ENCODE measurements around the gene DDX1. TPM values are rescaled to one million over a fixed set of nuclear protein-coding genes. Genes with fewer than 3 reads are reported as not detected.

DDX1 gene
- total RNA-seq, 1 experiment from 2014 or later = 154 TPM

DNA sequence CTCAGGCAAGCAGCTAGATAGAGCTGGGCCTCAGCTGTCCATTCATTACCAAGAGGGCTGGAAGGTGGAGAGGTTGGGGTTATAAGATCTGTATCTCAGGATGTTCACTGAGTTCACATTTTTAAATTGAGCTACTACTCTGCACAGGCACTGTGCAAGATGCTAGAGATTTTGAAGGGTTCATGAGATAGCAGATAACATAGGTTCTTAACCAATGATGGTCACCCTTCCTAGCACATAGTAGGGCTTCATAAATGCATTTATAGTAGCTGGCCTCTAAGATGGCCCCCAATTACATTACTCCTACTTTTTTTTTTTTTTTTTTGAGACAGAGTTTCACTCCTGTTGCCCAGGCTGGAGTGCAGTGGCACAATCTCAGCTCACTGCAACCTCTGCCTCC is 79.7 kb downstream of the DDX1 start:
- DNase-seq (ENCODE audit: low spot score) = no peak
- CTCF ChIA-PET = no interaction called here
- intact Hi-C loops (cut with micrococcal nuclease; ENCODE audit: unreplicated experiment) = no loop called here
- no peak overlapping the region for H3K4me3 ChIP-seq (ENCODE audit: low read depth, low read length, poor library complexity, severe bottlenecking)
- no peaks in the 10 kb centered on the region for H3K9me3 ChIP-seq (ENCODE audit: low read depth, low read length, poor library complexity, severe bottlenecking)
- BruUV-seq (replicated peaks) = no TSS peak
- no peak overlapping the region for H3K27ac ChIP-seq (ENCODE audit: low read depth, low read length, poor library complexity, severe bottlenecking)
- no peaks in the 10 kb centered on the region for H3K4me1 ChIP-seq (ENCODE audit: insufficient read depth, low read length, poor library complexity, severe bottlenecking)
- no peaks in the 10 kb centered on the region for H3K27me3 ChIP-seq (replicated peaks; ENCODE audit: insufficient read depth, low read depth, low read length, poor library complexity)
- H3K36me3 ChIP-seq (ENCODE audit: insufficient read depth, low read length, poor library complexity, severe bottlenecking) = no peaks in the 10 kb centered on the region
- POLR2A ChIA-PET (ENCODE audit: low non-redundant PET) = no interaction called here
- TF ChIP-seq, protein P1, sequence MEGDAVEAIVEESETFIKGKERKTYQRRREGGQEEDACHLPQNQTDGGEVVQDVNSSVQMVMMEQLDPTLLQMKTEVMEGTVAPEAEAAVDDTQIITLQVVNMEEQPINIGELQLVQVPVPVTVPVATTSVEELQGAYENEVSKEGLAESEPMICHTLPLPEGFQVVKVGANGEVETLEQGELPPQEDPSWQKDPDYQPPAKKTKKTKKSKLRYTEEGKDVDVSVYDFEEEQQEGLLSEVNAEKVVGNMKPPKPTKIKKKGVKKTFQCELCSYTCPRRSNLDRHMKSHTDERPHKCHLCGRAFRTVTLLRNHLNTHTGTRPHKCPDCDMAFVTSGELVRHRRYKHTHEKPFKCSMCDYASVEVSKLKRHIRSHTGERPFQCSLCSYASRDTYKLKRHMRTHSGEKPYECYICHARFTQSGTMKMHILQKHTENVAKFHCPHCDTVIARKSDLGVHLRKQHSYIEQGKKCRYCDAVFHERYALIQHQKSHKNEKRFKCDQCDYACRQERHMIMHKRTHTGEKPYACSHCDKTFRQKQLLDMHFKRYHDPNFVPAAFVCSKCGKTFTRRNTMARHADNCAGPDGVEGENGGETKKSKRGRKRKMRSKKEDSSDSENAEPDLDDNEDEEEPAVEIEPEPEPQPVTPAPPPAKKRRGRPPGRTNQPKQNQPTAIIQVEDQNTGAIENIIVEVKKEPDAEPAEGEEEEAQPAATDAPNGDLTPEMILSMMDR (conservative IDR thresholded peaks at IDR 0.05; ENCODE audit: low read depth, low read length) = no peak
- no peak for TF ChIP-seq EZH2 (IDR thresholded peaks at IDR 0.05; ENCODE audit: borderline replicate concordance, low read depth, low read length, poor library complexity, severe bottlenecking)

DNA sequence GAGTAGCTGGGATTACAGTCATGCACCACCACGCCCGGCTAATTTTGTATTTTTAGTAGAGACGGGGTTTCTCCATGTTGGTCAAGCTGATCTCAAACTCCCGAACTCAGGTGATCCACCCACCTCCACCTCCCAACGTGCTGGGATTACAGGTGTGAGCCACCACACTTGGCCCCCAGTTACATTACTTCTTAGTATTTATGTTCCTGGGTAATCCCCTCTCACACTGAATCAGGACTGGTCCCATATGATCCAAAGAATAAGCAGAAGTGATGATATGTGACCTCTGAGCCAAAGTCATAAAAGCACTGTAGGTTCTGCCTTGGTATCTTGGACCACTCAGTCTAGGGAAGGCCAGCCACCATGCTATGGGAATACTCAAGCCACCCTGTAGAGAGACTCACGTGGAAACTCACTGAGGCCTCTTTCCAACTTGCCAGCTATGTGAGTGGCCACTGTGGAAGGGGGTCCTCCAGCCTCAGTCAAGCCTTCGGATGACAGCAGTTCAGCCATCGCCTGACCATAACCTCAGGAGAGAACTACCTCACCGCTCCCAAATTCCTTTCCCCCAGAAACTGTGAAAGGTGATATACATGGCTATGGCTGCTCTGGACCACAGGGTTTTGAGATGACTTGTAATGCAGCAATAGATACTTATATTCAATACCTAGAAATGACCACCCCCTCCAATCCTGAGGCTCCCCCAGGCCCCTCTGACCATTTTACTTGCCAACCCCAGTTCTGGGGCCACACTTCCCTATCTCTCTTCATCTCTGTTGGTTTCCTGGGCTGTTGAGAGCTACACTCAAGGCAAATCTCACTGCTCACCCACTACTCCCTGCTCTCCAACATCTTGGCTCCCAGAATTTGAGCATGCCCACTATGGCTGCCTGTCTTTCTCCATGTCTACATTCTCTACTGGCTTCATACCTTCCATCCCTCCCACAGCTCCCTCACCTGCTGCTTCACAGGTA is 80.5 kb downstream of the DDX1 start:
- CTCF ChIA-PET = no interaction called here
- H3K4me3 ChIP-seq (ENCODE audit: low read depth, low read length, poor library complexity, severe bottlenecking) = no peak overlapping the region
- no TSS peak for BruUV-seq (replicated peaks)
- H3K4me1 ChIP-seq (ENCODE audit: insufficient read depth, low read length, poor library complexity, severe bottlenecking) = no peaks in the 10 kb centered on the region
- H3K9me3 ChIP-seq (ENCODE audit: low read depth, low read length, poor library complexity, severe bottlenecking) = no peaks in the 10 kb centered on the region
- H3K36me3 ChIP-seq (ENCODE audit: insufficient read depth, low read length, poor library complexity, severe bottlenecking) = no peaks in the 10 kb centered on the region
- intact Hi-C loops (cut with micrococcal nuclease; ENCODE audit: unreplicated experiment) = no loop called here
- TF ChIP-seq, protein P1 (conservative IDR thresholded peaks at IDR 0.05; ENCODE audit: low read depth, low read length) = no peak
- no peak for TF ChIP-seq EZH2 (IDR thresholded peaks at IDR 0.05; ENCODE audit: borderline replicate concordance, low read depth, low read length, poor library complexity, severe bottlenecking)
- POLR2A ChIA-PET (ENCODE audit: low non-redundant PET) = no interaction called here
- H3K27ac ChIP-seq (ENCODE audit: low read depth, low read length, poor library complexity, severe bottlenecking) = no peak overlapping the region
- no peaks in the 10 kb centered on the region for H3K27me3 ChIP-seq (replicated peaks; ENCODE audit: insufficient read depth, low read depth, low read length, poor library complexity)
- DNase-seq (ENCODE audit: low spot score) = no peak

DNA sequence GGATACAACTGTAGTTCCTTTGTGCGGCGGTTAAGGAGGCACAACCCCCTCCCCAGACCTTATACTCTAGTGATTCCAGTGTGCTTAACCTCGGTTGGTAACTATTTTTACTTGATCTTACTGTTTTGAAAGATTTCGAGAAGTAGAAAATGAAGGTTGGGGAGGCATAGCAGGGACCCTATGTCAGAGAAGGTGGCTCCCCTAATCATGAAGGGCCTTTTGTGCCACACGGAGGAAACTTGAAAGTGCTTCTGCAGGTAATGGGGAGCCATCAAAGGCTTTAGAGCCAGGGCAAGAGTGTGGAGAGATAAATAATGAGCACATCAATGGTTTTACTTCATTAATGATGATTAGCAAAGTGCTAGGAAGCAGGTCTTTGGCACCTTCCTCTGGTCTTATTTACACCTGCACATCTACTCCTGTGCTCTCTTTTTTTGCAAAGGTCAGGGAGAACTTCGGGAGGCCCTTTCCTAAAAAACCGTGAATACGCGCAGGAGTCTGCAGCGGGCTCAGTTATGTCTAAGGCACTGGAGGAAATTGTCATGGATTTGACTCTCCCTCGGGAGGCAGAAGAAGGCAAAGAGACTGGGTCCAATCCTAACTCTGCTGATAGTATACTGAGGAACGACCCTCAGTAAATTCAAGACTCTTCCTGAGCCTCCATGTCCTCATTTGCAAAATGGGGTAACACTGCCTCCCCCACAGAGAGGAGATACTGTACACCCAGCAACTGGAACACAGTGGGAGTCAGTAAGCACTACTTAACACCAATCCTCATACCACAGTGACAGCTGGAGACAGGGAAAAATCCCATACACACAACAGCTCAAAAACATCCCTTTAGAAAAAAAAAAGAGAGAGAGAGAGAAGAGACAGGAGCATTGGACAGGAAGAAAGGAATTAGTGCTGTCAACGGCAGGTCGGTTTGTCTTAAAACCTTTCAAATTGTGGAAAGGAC is 81.6 kb downstream of the DDX1 start:
- no peak overlapping the region for H3K27ac ChIP-seq (ENCODE audit: low read depth, low read length, poor library complexity, severe bottlenecking)
- DNase-seq (ENCODE audit: low spot score) = no peak
- POLR2A ChIA-PET (ENCODE audit: low non-redundant PET) = no interaction called here
- CTCF ChIA-PET = no interaction called here
- H3K9me3 ChIP-seq (ENCODE audit: low read depth, low read length, poor library complexity, severe bottlenecking) = no peaks in the 10 kb centered on the region
- no peaks in the 10 kb centered on the region for H3K36me3 ChIP-seq (ENCODE audit: insufficient read depth, low read length, poor library complexity, severe bottlenecking)
- TF ChIP-seq, protein P1 (conservative IDR thresholded peaks at IDR 0.05; ENCODE audit: low read depth, low read length) = no peak
- no peak for TF ChIP-seq EZH2 (IDR thresholded peaks at IDR 0.05; ENCODE audit: borderline replicate concordance, low read depth, low read length, poor library complexity, severe bottlenecking)
- H3K4me1 ChIP-seq (ENCODE audit: insufficient read depth, low read length, poor library complexity, severe bottlenecking) = no peaks in the 10 kb centered on the region
- no TSS peak for BruUV-seq (replicated peaks)
- H3K4me3 ChIP-seq (ENCODE audit: low read depth, low read length, poor library complexity, severe bottlenecking) = no peak overlapping the region
- intact Hi-C loops (cut with micrococcal nuclease; ENCODE audit: unreplicated experiment) = no loop called here
- H3K27me3 ChIP-seq (replicated peaks; ENCODE audit: insufficient read depth, low read depth, low read length, poor library complexity) = no peaks in the 10 kb centered on the region
